ENCODE results near the gene ARSG.

ARSG gene

GRCh38 chr17:68420065-68420464 is 128.8 kb downstream of the ARSG start:
- no peak for TF ChIP-seq EZH2 (IDR thresholded peaks at IDR 0.05; ENCODE audit: borderline replicate concordance, low read length)
- TF ChIP-seq CTCF (IDR thresholded peaks at IDR 0.05; ENCODE audit: low read length) = no peak
- H3F3A ChIP-seq (ENCODE audit: insufficient read depth, low read length) = no peaks in the 10 kb centered on the region
- H3K79me2 ChIP-seq (ENCODE audit: insufficient read depth, low read length) = no peaks in the 10 kb centered on the region
- H3K9ac ChIP-seq (ENCODE audit: low read length) = no peak overlapping the region
- H3K9me3 ChIP-seq (ENCODE audit: low read length) = no peaks in the 10 kb centered on the region
- H3K36me3 ChIP-seq (ENCODE audit: insufficient read depth, low read length) = peaks cover 24% of the 10 kb centered on the region
- no peak overlapping the region for H3K27ac ChIP-seq (ENCODE audit: low read depth, low read length, poor library complexity, severe bottlenecking)
- H3K4me1 ChIP-seq (ENCODE audit: insufficient read depth, low read length, severe bottlenecking) = no peaks in the 10 kb centered on the region
- no peaks in the 10 kb centered on the region for H4K20me1 ChIP-seq (ENCODE audit: insufficient read depth, low read length)
- H3K9me2 ChIP-seq (ENCODE audit: low read depth, low read length) = no peaks in the 10 kb centered on the region
- no peak overlapping the region for H3K4me2 ChIP-seq (ENCODE audit: low read length)
- no peak overlapping the region for H2AFZ ChIP-seq (ENCODE audit: low read length)
- H3K4me3 ChIP-seq (ENCODE audit: low read depth, low read length, poor library complexity, severe bottlenecking) = no peak overlapping the region
- H3K27me3 ChIP-seq (ENCODE audit: insufficient read depth, low read length) = no peaks in the 10 kb centered on the region

GRCh38 chr17:68421486-68421885 is 130.2 kb downstream of the ARSG start:
- Histone ChIP-seq H3K4me2 (ENCODE audit: low read length) (no peak overlapping the region), H3K9me2 (ENCODE audit: low read depth, low read length) (no peaks in the 10 kb centered on the region), H3K9ac (ENCODE audit: low read length) (no peak overlapping the region), H3K4me1 (ENCODE audit: insufficient read depth, low read length, severe bottlenecking) (no peaks in the 10 kb centered on the region), H3K4me3 (ENCODE audit: low read depth, low read length, poor library complexity, severe bottlenecking) (no peak overlapping the region), H3K36me3 (ENCODE audit: insufficient read depth, low read length) (peaks cover 31% of the 10 kb centered on the region), H3K27ac (ENCODE audit: low read depth, low read length, poor library complexity, severe bottlenecking) (no peak overlapping the region), H3K79me2 (ENCODE audit: insufficient read depth, low read length) (no peaks in the 10 kb centered on the region), H3K27me3 (ENCODE audit: insufficient read depth, low read length) (no peaks in the 10 kb centered on the region), H2AFZ (ENCODE audit: low read length) (no peak overlapping the region), H3F3A (ENCODE audit: insufficient read depth, low read length) (no peaks in the 10 kb centered on the region), H4K20me1 (ENCODE audit: insufficient read depth, low read length) (no peaks in the 10 kb centered on the region), H3K9me3 (ENCODE audit: low read length) (no peaks in the 10 kb centered on the region)
- TF ChIP-seq CTCF (IDR thresholded peaks at IDR 0.05; ENCODE audit: low read length) = no peak
- no peak for TF ChIP-seq EZH2 (IDR thresholded peaks at IDR 0.05; ENCODE audit: borderline replicate concordance, low read length)

- Histone ChIP-seq H3K9me3 (ENCODE audit: low read length) (no peaks in the 10 kb centered on the region), H3K4me2 (ENCODE audit: low read length) (no peak overlapping the region), H3K27me3 (ENCODE audit: insufficient read depth, low read length) (no peaks in the 10 kb centered on the region), H3K4me1 (ENCODE audit: insufficient read depth, low read length, severe bottlenecking) (no peaks in the 10 kb centered on the region), H3K79me2 (ENCODE audit: insufficient read depth, low read length) (no peaks in the 10 kb centered on the region), H3K27ac (ENCODE audit: low read depth, low read length, poor library complexity, severe bottlenecking) (no peak overlapping the region), H3K36me3 (ENCODE audit: insufficient read depth, low read length) (peaks cover 31% of the 10 kb centered on the region), H3K4me3 (ENCODE audit: low read depth, low read length, poor library complexity, severe bottlenecking) (no peak overlapping the region), H3K9ac (ENCODE audit: low read length) (no peak overlapping the region), H4K20me1 (ENCODE audit: insufficient read depth, low read length) (no peaks in the 10 kb centered on the region), H3F3A (ENCODE audit: insufficient read depth, low read length) (no peaks in the 10 kb centered on the region), H2AFZ (ENCODE audit: low read length) (no peak overlapping the region), H3K9me2 (ENCODE audit: low read depth, low read length) (no peaks in the 10 kb centered on the region)
- TF ChIP-seq EZH2 (IDR thresholded peaks at IDR 0.05; ENCODE audit: borderline replicate concordance, low read length) = no peak
- no peak for TF ChIP-seq CTCF (IDR thresholded peaks at IDR 0.05; ENCODE audit: low read length)
These were observed 131.5 kb downstream of the ARSG start for GRCh38 chr17:68422821-68423220.

All from OCI-LY1 (cell line).